Measurements from ENCODE around the gene ELF5.

Gene ELF5

GRCh38 chr11:34525888-34526657 is 12.5 kb upstream of the ELF5 start:
- no peak overlapping the region for H2AK5ac ChIP-seq (ENCODE audit: low read length)
- H2BK5ac ChIP-seq (ENCODE audit: low read length), result no peak overlapping the region
- no CpG with 5 or more reads among the region's 9 CpGs for WGBS (ENCODE audit: extremely low coverage, insufficient coverage, low lambda C conversion rate)

DNA sequence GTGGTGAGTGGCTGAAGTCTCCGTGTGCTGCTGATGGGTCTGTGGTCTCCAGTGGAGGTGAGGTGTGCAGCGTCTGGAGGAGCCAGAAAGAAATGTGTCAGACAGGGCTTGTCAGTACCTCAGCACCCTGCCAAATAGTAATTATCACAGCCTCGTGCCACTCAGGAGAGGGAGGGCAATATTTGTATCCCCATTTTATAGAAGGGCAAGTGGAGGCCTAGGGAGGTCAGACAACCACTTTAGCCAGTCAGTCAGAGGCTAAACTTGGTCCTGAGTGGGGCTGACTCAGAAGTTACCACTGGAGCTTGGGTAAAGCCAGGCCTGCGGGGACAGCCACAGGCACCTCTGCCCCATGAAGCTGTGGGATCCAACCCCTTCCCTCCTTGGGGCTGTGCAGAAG is 11.5 kb upstream of the ELF5 start:
- no peak for DNase-seq
- Histone ChIP-seq H3K27me3 (ENCODE audit: insufficient read depth, low read length, poor library complexity) (no peaks in the 10 kb centered on the region), H3K9ac (ENCODE audit: low read length) (no peak overlapping the region), H2BK120ac (ENCODE audit: low read depth, low read length) (no peak overlapping the region), H3K4me1 (ENCODE audit: control insufficient read depth, low read depth, low read length) (no peaks in the 10 kb centered on the region), H3K79me1 (ENCODE audit: low read length) (no peaks in the 10 kb centered on the region), H3K23ac (ENCODE audit: low read length) (no peak overlapping the region), H3K4me3 (ENCODE audit: low read length) (no peak overlapping the region), H3K4ac (ENCODE audit: low read depth, low read length) (no peak overlapping the region), H3K56ac (ENCODE audit: low read length) (no peak overlapping the region), H3K27ac (ENCODE audit: low read depth, low read length) (no peak overlapping the region), H3K36me3 (ENCODE audit: control insufficient read depth, insufficient read depth, low read length) (no peaks in the 10 kb centered on the region), H3K18ac (ENCODE audit: low read length) (no peak overlapping the region), H3K4me2 (ENCODE audit: low read length) (no peak overlapping the region), H2BK5ac (ENCODE audit: low read length) (no peak overlapping the region), H4K5ac (ENCODE audit: low read length) (no peak overlapping the region), H2AK5ac (ENCODE audit: low read length) (no peak overlapping the region), H3K79me2 (ENCODE audit: control insufficient read depth, insufficient read depth, low read length) (no peaks in the 10 kb centered on the region), H4K8ac (ENCODE audit: low read depth, low read length) (no peak overlapping the region), H2BK15ac (replicated peaks; ENCODE audit: low read depth) (no peak overlapping the region)
- no CpG with 5 or more reads among the region's 4 CpGs for WGBS (ENCODE audit: extremely low coverage, insufficient coverage, low lambda C conversion rate)

More at GRCh38 chr11:34525888-34526657, 12.5 kb upstream of the ELF5 start:
- Histone ChIP-seq H3K27me3 (ENCODE audit: insufficient read depth, low read length, poor library complexity) (no peaks in the 10 kb centered on the region), H2BK15ac (replicated peaks; ENCODE audit: low read depth) (no peak overlapping the region), H3K36me3 (ENCODE audit: control insufficient read depth, insufficient read depth, low read length) (no peaks in the 10 kb centered on the region), H3K4me2 (ENCODE audit: low read length) (no peak overlapping the region), H3K23ac (ENCODE audit: low read length) (no peak overlapping the region), H3K9ac (ENCODE audit: low read length) (no peak overlapping the region), H4K5ac (ENCODE audit: low read length) (no peak overlapping the region), H4K8ac (ENCODE audit: low read depth, low read length) (no peak overlapping the region), H3K56ac (ENCODE audit: low read length) (no peak overlapping the region), H3K4ac (ENCODE audit: low read depth, low read length) (no peak overlapping the region), H3K18ac (ENCODE audit: low read length) (no peak overlapping the region), H3K27ac (ENCODE audit: low read depth, low read length) (no peak overlapping the region), H3K79me2 (ENCODE audit: control insufficient read depth, insufficient read depth, low read length) (no peaks in the 10 kb centered on the region), H3K79me1 (ENCODE audit: low read length) (no peaks in the 10 kb centered on the region), H3K4me1 (ENCODE audit: control insufficient read depth, low read depth, low read length) (no peaks in the 10 kb centered on the region), H2BK120ac (ENCODE audit: low read depth, low read length) (no peak overlapping the region), H3K4me3 (ENCODE audit: low read length) (no peak overlapping the region)
- DNase-seq, result no peak

DNA sequence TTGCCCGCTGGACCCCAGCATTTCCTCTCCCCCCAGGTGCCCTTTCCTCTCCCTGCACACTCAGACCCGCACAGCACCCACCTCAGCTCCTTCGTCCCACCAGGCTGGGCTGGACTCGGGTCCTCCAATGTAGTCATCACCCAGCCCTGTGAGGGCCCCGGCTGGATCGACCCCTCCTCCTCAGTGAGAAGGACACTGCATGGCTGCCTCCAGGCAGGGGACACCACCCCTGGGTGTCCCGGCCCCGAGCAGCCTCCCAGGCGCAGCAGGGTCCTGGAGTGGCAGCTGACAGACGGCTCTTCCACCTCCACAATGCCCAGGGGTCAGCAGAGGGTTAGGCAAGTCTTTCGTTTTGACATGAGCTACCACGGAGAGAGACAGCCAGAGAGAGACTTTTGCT is 11.1 kb upstream of the ELF5 start:
- H3K56ac ChIP-seq (ENCODE audit: low read length), result no peak overlapping the region
- no peak overlapping the region for H3K27ac ChIP-seq (ENCODE audit: low read depth, low read length)
- H4K5ac ChIP-seq (ENCODE audit: low read length), result no peak overlapping the region
- no peak overlapping the region for H3K4me3 ChIP-seq (ENCODE audit: low read length)
- H2BK120ac ChIP-seq (ENCODE audit: low read depth, low read length), result no peak overlapping the region
- H2AK5ac ChIP-seq (ENCODE audit: low read length), result no peak overlapping the region
- H2BK15ac ChIP-seq (replicated peaks; ENCODE audit: low read depth), result no peak overlapping the region
- H3K79me2 ChIP-seq (ENCODE audit: control insufficient read depth, insufficient read depth, low read length), result no peaks in the 10 kb centered on the region
- H2BK5ac ChIP-seq (ENCODE audit: low read length), result no peak overlapping the region
- H3K27me3 ChIP-seq (ENCODE audit: insufficient read depth, low read length, poor library complexity), result no peaks in the 10 kb centered on the region
- WGBS (ENCODE audit: extremely low coverage, insufficient coverage, low lambda C conversion rate), result no CpG with 5 or more reads among the region's 12 CpGs
- no peak overlapping the region for H3K23ac ChIP-seq (ENCODE audit: low read length)
- H3K4ac ChIP-seq (ENCODE audit: low read depth, low read length), result no peak overlapping the region
- no peak overlapping the region for H3K4me2 ChIP-seq (ENCODE audit: low read length)
- no peaks in the 10 kb centered on the region for H3K36me3 ChIP-seq (ENCODE audit: control insufficient read depth, insufficient read depth, low read length)
- H3K18ac ChIP-seq (ENCODE audit: low read length), result no peak overlapping the region
- DNase-seq, result no peak
- no peak overlapping the region for H3K9ac ChIP-seq (ENCODE audit: low read length)
- no peak overlapping the region for H4K8ac ChIP-seq (ENCODE audit: low read depth, low read length)
- H3K79me1 ChIP-seq (ENCODE audit: low read length), result no peaks in the 10 kb centered on the region
- no peaks in the 10 kb centered on the region for H3K4me1 ChIP-seq (ENCODE audit: control insufficient read depth, low read depth, low read length)

DNA sequence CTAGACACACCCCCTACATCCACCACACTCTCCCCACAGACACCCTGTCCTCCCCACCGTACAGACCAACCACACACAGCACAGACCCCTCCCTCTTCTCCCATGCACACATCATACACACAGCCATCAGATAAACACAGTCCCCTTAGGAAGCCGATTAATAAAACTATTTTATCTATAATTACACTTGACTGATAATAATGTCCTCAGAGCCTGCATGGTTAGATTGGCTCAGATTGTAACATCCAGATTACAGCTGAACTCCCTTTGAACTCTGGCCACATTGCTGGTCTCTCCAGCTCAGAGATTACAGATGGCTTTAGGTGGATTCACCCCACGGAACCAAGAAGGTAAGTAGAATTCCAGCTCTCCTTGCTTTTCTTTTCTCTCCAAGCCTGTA is 9.5 kb upstream of the ELF5 start:
- Histone ChIP-seq H3K18ac (ENCODE audit: low read length) (no peak overlapping the region), H4K5ac (ENCODE audit: low read length) (no peak overlapping the region), H3K27ac (ENCODE audit: low read depth, low read length) (no peak overlapping the region), H3K79me2 (ENCODE audit: control insufficient read depth, insufficient read depth, low read length) (no peaks in the 10 kb centered on the region), H3K36me3 (ENCODE audit: control insufficient read depth, insufficient read depth, low read length) (no peaks in the 10 kb centered on the region), H4K8ac (ENCODE audit: low read depth, low read length) (no peak overlapping the region), H2AK5ac (ENCODE audit: low read length) (no peak overlapping the region), H2BK5ac (ENCODE audit: low read length) (no peak overlapping the region), H3K23ac (ENCODE audit: low read length) (no peak overlapping the region), H3K4me3 (ENCODE audit: low read length) (no peak overlapping the region), H3K79me1 (ENCODE audit: low read length) (no peaks in the 10 kb centered on the region), H3K27me3 (ENCODE audit: insufficient read depth, low read length, poor library complexity) (no peaks in the 10 kb centered on the region), H2BK120ac (ENCODE audit: low read depth, low read length) (no peak overlapping the region), H3K4me1 (ENCODE audit: control insufficient read depth, low read depth, low read length) (no peaks in the 10 kb centered on the region), H3K9ac (ENCODE audit: low read length) (no peak overlapping the region), H2BK15ac (replicated peaks; ENCODE audit: low read depth) (no peak overlapping the region), H3K56ac (ENCODE audit: low read length) (no peak overlapping the region), H3K4me2 (ENCODE audit: low read length) (no peak overlapping the region), H3K4ac (ENCODE audit: low read depth, low read length) (no peak overlapping the region)
- DNase-seq, result no peak
- no CpG with 5 or more reads among the region's 3 CpGs for WGBS (ENCODE audit: extremely low coverage, insufficient coverage, low lambda C conversion rate)

GRCh38 chr11:34522188-34522587 is 8.6 kb upstream of the ELF5 start:
- Histone ChIP-seq H3K9ac (ENCODE audit: low read length) (no peak overlapping the region), H3K4ac (ENCODE audit: low read depth, low read length) (no peak overlapping the region), H3K18ac (ENCODE audit: low read length) (no peak overlapping the region), H3K36me3 (ENCODE audit: control insufficient read depth, insufficient read depth, low read length) (no peaks in the 10 kb centered on the region), H3K4me3 (ENCODE audit: low read length) (no peak overlapping the region), H3K56ac (ENCODE audit: low read length) (no peak overlapping the region), H2BK15ac (replicated peaks; ENCODE audit: low read depth) (no peak overlapping the region), H3K79me1 (ENCODE audit: low read length) (no peaks in the 10 kb centered on the region), H3K27me3 (ENCODE audit: insufficient read depth, low read length, poor library complexity) (no peaks in the 10 kb centered on the region), H2BK5ac (ENCODE audit: low read length) (no peak overlapping the region), H3K79me2 (ENCODE audit: control insufficient read depth, insufficient read depth, low read length) (no peaks in the 10 kb centered on the region), H3K4me2 (ENCODE audit: low read length) (no peak overlapping the region), H3K23ac (ENCODE audit: low read length) (no peak overlapping the region), H4K5ac (ENCODE audit: low read length) (no peak overlapping the region), H3K27ac (ENCODE audit: low read depth, low read length) (no peak overlapping the region), H4K8ac (ENCODE audit: low read depth, low read length) (no peak overlapping the region), H3K4me1 (ENCODE audit: control insufficient read depth, low read depth, low read length) (no peaks in the 10 kb centered on the region), H2BK120ac (ENCODE audit: low read depth, low read length) (no peak overlapping the region), H2AK5ac (ENCODE audit: low read length) (no peak overlapping the region)
- no peak for DNase-seq
- WGBS (ENCODE audit: extremely low coverage, insufficient coverage, low lambda C conversion rate), result no CpG with 5 or more reads among the region's 2 CpGs

- no peaks in the 10 kb centered on the region for H3K27me3 ChIP-seq (ENCODE audit: insufficient read depth, low read length, poor library complexity)
- H2AK5ac ChIP-seq (ENCODE audit: low read length), result no peak overlapping the region
- no peak overlapping the region for H3K4me3 ChIP-seq (ENCODE audit: low read length)
- H3K79me1 ChIP-seq (ENCODE audit: low read length), result no peaks in the 10 kb centered on the region
- no peak overlapping the region for H2BK5ac ChIP-seq (ENCODE audit: low read length)
- no peak overlapping the region for H3K4ac ChIP-seq (ENCODE audit: low read depth, low read length)
- no peak overlapping the region for H3K4me2 ChIP-seq (ENCODE audit: low read length)
- H3K23ac ChIP-seq (ENCODE audit: low read length), result no peak overlapping the region
- H3K79me2 ChIP-seq (ENCODE audit: control insufficient read depth, insufficient read depth, low read length), result no peaks in the 10 kb centered on the region
- H3K27ac ChIP-seq (ENCODE audit: low read depth, low read length), result no peak overlapping the region
- H4K5ac ChIP-seq (ENCODE audit: low read length), result no peak overlapping the region
- H3K56ac ChIP-seq (ENCODE audit: low read length), result no peak overlapping the region
- no peak overlapping the region for H3K9ac ChIP-seq (ENCODE audit: low read length)
- no peaks in the 10 kb centered on the region for H3K36me3 ChIP-seq (ENCODE audit: control insufficient read depth, insufficient read depth, low read length)
- DNase-seq, result no peak
- no peak overlapping the region for H4K8ac ChIP-seq (ENCODE audit: low read depth, low read length)
- no peak overlapping the region for H2BK15ac ChIP-seq (replicated peaks; ENCODE audit: low read depth)
- no peak overlapping the region for H2BK120ac ChIP-seq (ENCODE audit: low read depth, low read length)
- no peak overlapping the region for H3K18ac ChIP-seq (ENCODE audit: low read length)
- H3K4me1 ChIP-seq (ENCODE audit: control insufficient read depth, low read depth, low read length), result no peaks in the 10 kb centered on the region
Observed at GRCh38 chr11:34521265-34521664, 7.7 kb upstream of the ELF5 start.

Measured in mesendoderm (in vitro differentiated cells).